PC-9 (cell line): ENCODE measurements around the gene LRP1B. TPM values are rescaled to one million over a fixed set of nuclear protein-coding genes. Genes with fewer than 3 reads are reported as not detected.

Source experiments
- BruUV-seq: library from RNA; stranded (reverse); fragments of 400-500 nt; replicated peaks from 2 replicates; lab custom pipeline; 2021; lab: Mats Ljungman, UMichigan
- CTCF ChIA-PET: fragments of 300-600 bp; sonication (Branson Sonifier 250); formaldehyde crosslinking; loops from one replicate; lab custom pipeline; 2022; ENCODE audit warnings: antibody characterized with exemption; lab: Charles Lee
- POLR2A ChIA-PET: fragments of 300-600 bp; sonication (Branson Sonifier 250); formaldehyde crosslinking; loops from one replicate; lab custom pipeline; 2022; ENCODE audit warnings: antibody characterized with exemption; ENCODE audit not compliant: unreplicated experiment; lab: Charles Lee
- DNase-seq, 2 experiments: peaks; one replicate each; pipeline versions ENCODE4 v3.0.0 to v3.0.0-alpha.2; 2015 to 2022; ENCODE audit warnings: mixed read lengths in 1 of 2
- H2AFZ ChIP-seq: fragments of 200-600 bp; sonication (generic); 2 replicates; pipeline ENCODE4 v1.8.1; 2017; ENCODE audit warnings: antibody characterized with exemption
- H3F3A ChIP-seq: fragments of 200-600 bp; sonication (generic); 2 replicates; pipeline ENCODE4 v1.8.1; 2017; ENCODE audit warnings: antibody characterized with exemption, mild to moderate bottlenecking, low read depth; ENCODE audit not compliant: insufficient read depth
- H3K27ac ChIP-seq: fragments of 200-600 bp; sonication (generic); 2 replicates; pipeline ENCODE4 v1.6.1; 2016; ENCODE audit warnings: mixed run types
- H3K27me3 ChIP-seq: fragments of 200-600 bp; sonication (generic); 2 replicates; pipeline ENCODE4 v1.6.1; 2016; ENCODE audit warnings: low read depth, mixed run types; ENCODE audit not compliant: insufficient read depth
- H3K36me3 ChIP-seq: fragments of 200-600 bp; sonication (generic); 2 replicates; pipeline ENCODE4 v1.6.1; 2016; ENCODE audit warnings: low read depth, mixed run types
- H3K4me1 ChIP-seq: fragments of 200-600 bp; sonication (generic); replicated peaks from 2 replicates; pipeline ENCODE4 v1.6.1; 2016; ENCODE audit warnings: mixed run types; ENCODE audit not compliant: insufficient read depth
- H3K4me2 ChIP-seq: fragments of 200-600 bp; sonication (generic); 2 replicates; pipeline ENCODE4 v1.6.1; 2017; ENCODE audit warnings: mixed run types
- H3K4me3 ChIP-seq: fragments of 200-600 bp; sonication (generic); 2 replicates; pipeline ENCODE4 v1.6.1; 2016; ENCODE audit warnings: mixed run types
- H3K79me2 ChIP-seq: fragments of 200-600 bp; sonication (generic); 2 replicates; pipeline ENCODE4 v1.6.1; 2017; ENCODE audit warnings: low read depth, mixed run types
- H3K9me2 ChIP-seq: fragments of 200-600 bp; sonication (generic); 2 replicates; pipeline ENCODE4 v1.8.1; 2017; ENCODE audit warnings: mild to moderate bottlenecking; ENCODE audit not compliant: insufficient read depth
- H3K9me3 ChIP-seq: fragments of 200-600 bp; sonication (generic); 2 replicates; pipeline ENCODE4 v1.8.1; 2016; ENCODE audit warnings: low read depth; ENCODE audit not compliant: insufficient read depth
- H4K20me1 ChIP-seq: fragments of 200-600 bp; sonication (generic); 2 replicates; pipeline ENCODE4 v1.8.1; 2017; ENCODE audit not compliant: insufficient read depth
- EZH2 ChIP-seq: fragments of 200-600 bp; sonication (generic); IDR thresholded peaks from 2 replicates; pipeline ENCODE4 v1.8.0; 2017; ENCODE audit warnings: antibody characterized with exemption, low read depth
- intact Hi-C: fragments of 100-400 bp; cut with micrococcal nuclease; formaldehyde crosslinking; loops from one replicate; pipeline ENCODE4 v1.10.0; 2022; ENCODE audit not compliant: unreplicated experiment
- total RNA-seq: library from RNA; stranded (reverse); gene quantifications from 2 replicates; pipeline ENCODE4 v1.2.3, GENCODE V29; 2021
- TF ChIP-seq, protein P1 (sequence below): fragments of 200-600 bp; sonication (generic); conservative IDR thresholded peaks from 2 replicates; pipeline ENCODE4 v1.6.1; 2017; ENCODE audit warnings: mixed run types, antibody characterized with exemption, mild to moderate bottlenecking, moderate library complexity

Gene LRP1B
- total RNA-seq, 1 experiment from 2014 or later, result 1.7 TPM

DNA sequence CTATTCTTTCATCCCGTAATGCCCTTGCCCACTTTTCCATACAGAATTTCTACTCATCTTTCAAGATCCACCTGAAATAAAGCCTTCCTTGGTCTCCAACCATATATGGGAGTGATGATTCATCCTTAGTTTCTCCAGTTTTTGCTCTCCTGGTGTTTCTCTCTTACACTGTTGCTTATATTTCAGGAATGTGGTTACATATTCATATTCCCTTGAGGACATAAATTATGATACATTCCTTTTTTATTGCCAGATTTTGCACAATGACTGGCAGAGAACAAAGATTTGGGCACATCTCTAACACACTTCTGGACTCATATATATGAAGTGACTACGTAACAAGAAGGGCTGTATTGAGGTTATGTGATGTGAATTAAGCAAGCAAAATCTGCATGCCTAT lies 1777.3 kb downstream of the LRP1B start:
- no peaks in the 10 kb centered on the region for H3K36me3 ChIP-seq
- TF ChIP-seq, protein P1, sequence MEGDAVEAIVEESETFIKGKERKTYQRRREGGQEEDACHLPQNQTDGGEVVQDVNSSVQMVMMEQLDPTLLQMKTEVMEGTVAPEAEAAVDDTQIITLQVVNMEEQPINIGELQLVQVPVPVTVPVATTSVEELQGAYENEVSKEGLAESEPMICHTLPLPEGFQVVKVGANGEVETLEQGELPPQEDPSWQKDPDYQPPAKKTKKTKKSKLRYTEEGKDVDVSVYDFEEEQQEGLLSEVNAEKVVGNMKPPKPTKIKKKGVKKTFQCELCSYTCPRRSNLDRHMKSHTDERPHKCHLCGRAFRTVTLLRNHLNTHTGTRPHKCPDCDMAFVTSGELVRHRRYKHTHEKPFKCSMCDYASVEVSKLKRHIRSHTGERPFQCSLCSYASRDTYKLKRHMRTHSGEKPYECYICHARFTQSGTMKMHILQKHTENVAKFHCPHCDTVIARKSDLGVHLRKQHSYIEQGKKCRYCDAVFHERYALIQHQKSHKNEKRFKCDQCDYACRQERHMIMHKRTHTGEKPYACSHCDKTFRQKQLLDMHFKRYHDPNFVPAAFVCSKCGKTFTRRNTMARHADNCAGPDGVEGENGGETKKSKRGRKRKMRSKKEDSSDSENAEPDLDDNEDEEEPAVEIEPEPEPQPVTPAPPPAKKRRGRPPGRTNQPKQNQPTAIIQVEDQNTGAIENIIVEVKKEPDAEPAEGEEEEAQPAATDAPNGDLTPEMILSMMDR, result no peak
- TF ChIP-seq EZH2, result no peak
- H3K9me2 ChIP-seq, result no peaks in the 10 kb centered on the region
- no peak overlapping the region for H3K4me2 ChIP-seq
- H3K9me3 ChIP-seq, result no peaks in the 10 kb centered on the region
- H3K27ac ChIP-seq, result no peak overlapping the region
- H3K4me3 ChIP-seq, result no peak overlapping the region
- H4K20me1 ChIP-seq, result no peaks in the 10 kb centered on the region
- BruUV-seq, result no TSS peak
- peak in 1 of 2 experiments; percentile 47 for DNase-seq
- H3F3A ChIP-seq, result no peaks in the 10 kb centered on the region
- H3K79me2 ChIP-seq, result no peaks in the 10 kb centered on the region
- H3K27me3 ChIP-seq, result no peaks in the 10 kb centered on the region
- POLR2A ChIA-PET, result no interaction called here
- H3K4me1 ChIP-seq, result no peaks in the 10 kb centered on the region
- H2AFZ ChIP-seq, result no peak overlapping the region
- CTCF ChIA-PET, result no interaction called here
- intact Hi-C loops, result no loop called here

DNA sequence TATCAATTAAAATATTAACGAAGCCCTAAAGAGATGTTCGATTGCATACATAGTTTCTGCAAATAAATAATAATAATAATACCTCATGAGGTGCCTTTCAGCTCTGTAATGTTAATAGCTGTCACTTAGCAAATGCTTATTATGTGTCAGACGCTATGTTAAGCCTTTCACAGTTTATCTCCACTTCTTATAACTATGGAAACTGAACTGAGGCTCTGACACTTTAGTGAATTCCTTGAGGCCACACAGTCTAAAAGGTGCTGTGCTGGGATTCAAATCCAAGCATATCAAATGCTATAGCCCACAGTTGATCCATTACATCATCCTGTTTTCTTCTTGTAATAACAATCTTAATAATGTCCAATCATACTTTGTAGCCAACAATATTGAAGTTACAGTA lies 1779.1 kb downstream of the LRP1B start:
- TF ChIP-seq EZH2, result no peak
- TF ChIP-seq, protein P1, result no peak
- Histone ChIP-seq H3F3A (no peaks in the 10 kb centered on the region), H3K4me1 (no peaks in the 10 kb centered on the region), H2AFZ (no peak overlapping the region), H3K9me3 (no peaks in the 10 kb centered on the region), H4K20me1 (no peaks in the 10 kb centered on the region), H3K27me3 (no peaks in the 10 kb centered on the region), H3K27ac (no peak overlapping the region), H3K4me3 (no peak overlapping the region), H3K36me3 (no peaks in the 10 kb centered on the region), H3K9me2 (no peaks in the 10 kb centered on the region; the same call in 1 of the 2 replicates), H3K4me2 (no peak overlapping the region), H3K79me2 (no peaks in the 10 kb centered on the region)
- ChIA-PET CTCF (no interaction called here), POLR2A (no interaction called here)
- intact Hi-C loops, result no loop called here
- no TSS peak for BruUV-seq
- DNase-seq, result no peak

DNA sequence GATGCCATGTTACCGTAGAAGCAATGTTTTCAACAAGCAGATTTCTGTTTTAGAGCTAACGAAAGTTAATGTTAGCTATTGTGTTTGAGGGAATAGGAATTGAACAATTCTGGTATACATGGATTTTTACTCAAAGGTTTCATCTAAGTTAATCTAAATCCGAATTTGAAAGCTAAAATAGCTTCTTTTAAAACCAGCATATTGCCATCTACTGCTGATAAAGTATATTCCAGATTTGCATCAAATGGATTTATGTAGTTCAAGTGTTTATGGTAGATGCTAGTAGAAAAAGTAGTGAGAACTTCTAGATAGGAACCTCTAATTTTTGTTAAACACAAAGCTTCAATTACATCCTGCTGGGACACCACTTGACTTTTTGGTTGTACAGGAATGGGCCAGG lies 1781.1 kb downstream of the LRP1B start:
- no peaks in the 10 kb centered on the region for H3K79me2 ChIP-seq
- CTCF ChIA-PET, result no interaction called here
- intact Hi-C loops, result no loop called here
- no peaks in the 10 kb centered on the region for H3K27me3 ChIP-seq
- no peak for TF ChIP-seq EZH2
- TF ChIP-seq, protein P1, result no peak
- DNase-seq, result no peak
- BruUV-seq, result no TSS peak
- H4K20me1 ChIP-seq, result no peaks in the 10 kb centered on the region
- no peak overlapping the region for H3K27ac ChIP-seq
- H3K9me3 ChIP-seq, result no peaks in the 10 kb centered on the region
- no peak overlapping the region for H3K4me3 ChIP-seq
- 0 out of 2 replicates have a peak, but pooled peaks cover 4% of the 10 kb centered on the region for H3K4me1 ChIP-seq
- no peak overlapping the region for H2AFZ ChIP-seq
- H3F3A ChIP-seq, result no peaks in the 10 kb centered on the region; the same call in 1 of the 2 replicates
- H3K9me2 ChIP-seq, result no peaks in the 10 kb centered on the region; the same call in 1 of the 2 replicates
- POLR2A ChIA-PET, result no interaction called here
- H3K36me3 ChIP-seq, result no peaks in the 10 kb centered on the region
- H3K4me2 ChIP-seq, result no peak overlapping the region
